Neural cell (in vitro differentiated cells): ENCODE results near the gene KCNS1. TPM values are rescaled to one million over a fixed set of nuclear protein-coding genes. Genes with fewer than 3 reads are reported as not detected.

Source experiments
- H2AFZ ChIP-seq: fragments of 200-600, 300-800 bp; sonication (generic), shearing (Covaris generic); 2 replicates; pipeline ENCODE4 v1.6.0; 2014; ENCODE audit warnings: low read depth, mild to moderate bottlenecking, antibody characterized with exemption, low read length, moderate library complexity
- H3F3A ChIP-seq: fragments of 200-600 bp; shearing (Covaris generic); 2 replicates; pipeline ENCODE4 v1.6.1; 2016; ENCODE audit warnings: mild to moderate bottlenecking, moderate library complexity, mixed read lengths, antibody characterized with exemption, low read length; ENCODE audit not compliant: insufficient read depth, poor library complexity, severe bottlenecking
- H3K27ac ChIP-seq: fragments of 200-600, 300-800 bp; sonication (generic), shearing (Covaris generic); 2 replicates; pipeline ENCODE4 v1.5.1; 2014; ENCODE audit warnings: mild to moderate bottlenecking, low read length, moderate library complexity
- H3K27me3 ChIP-seq: fragments of 300-800, 200-600 bp; sonication (generic), shearing (Covaris generic); 2 replicates; pipeline ENCODE4 v1.6.0; 2014; ENCODE audit warnings: mild to moderate bottlenecking, low read depth, low read length, moderate library complexity; ENCODE audit not compliant: insufficient read depth
- H3K36me3 ChIP-seq: fragments of 300-800, 200-600 bp; sonication (generic), shearing (Covaris generic); 2 replicates; pipeline ENCODE4 v1.5.1; 2014; ENCODE audit warnings: mild to moderate bottlenecking, antibody characterized with exemption, low read length, moderate library complexity; ENCODE audit not compliant: insufficient read depth
- H3K4me2 ChIP-seq: fragments of 300-800, 200-600 bp; sonication (generic), shearing (Covaris generic); 2 replicates; pipeline ENCODE4 v1.6.0; 2014; ENCODE audit warnings: mild to moderate bottlenecking, low read length
- H3K4me3 ChIP-seq: fragments of 300-800, 200-600 bp; sonication (generic), shearing (Covaris generic); 2 replicates; pipeline ENCODE4 v1.5.1; 2014; ENCODE audit warnings: mild to moderate bottlenecking, low read length, moderate library complexity
- H3K79me2 ChIP-seq: fragments of 200-600 bp; shearing (Covaris generic); replicated peaks from 2 replicates; pipeline ENCODE4 v1.6.0; 2014; ENCODE audit warnings: mild to moderate bottlenecking, low read length, moderate library complexity; ENCODE audit not compliant: insufficient read depth
- H3K9ac ChIP-seq: fragments of 300-800, 200-600 bp; sonication (generic), shearing (Covaris generic); 2 replicates; pipeline ENCODE4 v1.6.1; 2016; ENCODE audit warnings: mild to moderate bottlenecking, low read length, mixed read lengths
- H3K9me2 ChIP-seq: fragments of 200-600 bp; shearing (Covaris generic); 2 replicates; pipeline ENCODE4 v1.6.1; 2016; ENCODE audit warnings: mild to moderate bottlenecking, low read length, mixed read lengths; ENCODE audit not compliant: insufficient read depth
- H3K9me3 ChIP-seq: fragments of 200-600, 300-800 bp; sonication (generic), shearing (Covaris generic); 2 replicates; pipeline ENCODE4 v1.6.1; 2016; ENCODE audit warnings: mild to moderate bottlenecking, mixed run types, low read length, moderate library complexity, mixed read lengths
- H4K20me1 ChIP-seq: fragments of 200-600 bp; shearing (Covaris generic); 2 replicates; pipeline ENCODE4 v1.6.1; 2016; ENCODE audit warnings: mild to moderate bottlenecking, mixed run types; ENCODE audit not compliant: insufficient read depth
- CTCF ChIP-seq: fragments of 450-650 bp; IDR thresholded peaks from 2 replicates; pipeline ENCODE4 v1.5.1; 2014; ENCODE audit warnings: antibody characterized with exemption, mild to moderate bottlenecking, moderate library complexity; ENCODE audit not compliant: poor library complexity, severe bottlenecking
- EP300 ChIP-seq: fragments of 450-650 bp; conservative IDR thresholded peaks from 2 replicates; pipeline ENCODE4 v1.6.1; 2014; ENCODE audit warnings: antibody characterized with exemption, mild to moderate bottlenecking, moderate library complexity; ENCODE audit not compliant: poor library complexity, severe bottlenecking
- EZH2 ChIP-seq: fragments of 200-600, 300-800 bp; shearing (Covaris generic), sonication (generic); IDR thresholded peaks from 2 replicates; pipeline ENCODE4 v1.6.1; 2014; ENCODE audit warnings: antibody characterized with exemption, low read length, borderline replicate concordance, mild to moderate bottlenecking; ENCODE audit not compliant: insufficient read depth, poor library complexity, severe bottlenecking
- MXI1 ChIP-seq: fragments of 450-650 bp; conservative IDR thresholded peaks from 2 replicates; pipeline ENCODE4 v1.6.1; 2014; ENCODE audit warnings: antibody characterized with exemption, mild to moderate bottlenecking; ENCODE audit not compliant: poor library complexity, severe bottlenecking
- POLR2AphosphoS5 ChIP-seq: IDR thresholded peaks from 2 replicates; pipeline ENCODE4 v1.6.1; 2012
- RAD21 ChIP-seq: fragments of 450-650 bp; conservative IDR thresholded peaks from 2 replicates; pipeline ENCODE4 v1.6.1; 2014; ENCODE audit warnings: antibody characterized with exemption, mild to moderate bottlenecking, moderate library complexity
- REST ChIP-seq: IDR thresholded peaks from 2 replicates; pipeline ENCODE4 v1.6.1; 2012; ENCODE audit warnings: borderline replicate concordance
- SMC3 ChIP-seq: fragments of 450-650 bp; conservative IDR thresholded peaks from 2 replicates; pipeline ENCODE4 v1.6.1; 2014; ENCODE audit warnings: antibody characterized with exemption, mild to moderate bottlenecking, moderate library complexity; ENCODE audit not compliant: poor library complexity
- TAF1 ChIP-seq: IDR thresholded peaks from 2 replicates; pipeline ENCODE4 v1.6.1; 2012; ENCODE audit warnings: low read depth
- polyA plus RNA-seq: library from polyadenylated mRNA; depleted of rRNA; stranded (reverse); fragments of >200 nt; gene quantifications from 2 replicates; pipeline ENCODE4 v1.2.3, GENCODE V29; 2014

KCNS1 gene
- polyA plus RNA-seq, 1 donor from 2014 or later: not detected

- Histone ChIP-seq H4K20me1 (no peaks in the 10 kb centered on the region), H2AFZ (no peak overlapping the region), H3K9ac (no peak overlapping the region), H3K27ac (no peak overlapping the region), H3K27me3 (no peaks in the 10 kb centered on the region), H3K4me3 (no peak overlapping the region), H3K36me3 (peaks cover 12% of the 10 kb centered on the region), H3F3A (no peaks in the 10 kb centered on the region), H3K9me2 (no peaks in the 10 kb centered on the region), H3K4me2 (no peak overlapping the region), H3K9me3 (no peaks in the 10 kb centered on the region), H3K79me2 (no peaks in the 10 kb centered on the region)
- TF ChIP-seq EZH2: no peak
Measured at GRCh38 chr20:45077559-45077958, 23.4 kb downstream of the KCNS1 start.

- H3K9ac ChIP-seq: no peak overlapping the region
- no peaks in the 10 kb centered on the region for H3K9me2 ChIP-seq
- H4K20me1 ChIP-seq: no peaks in the 10 kb centered on the region
- H3K36me3 ChIP-seq: peaks cover 5% of the 10 kb centered on the region
- H3K4me3 ChIP-seq: no peak overlapping the region
- no peak overlapping the region for H3K4me2 ChIP-seq
- no peak overlapping the region for H3K27ac ChIP-seq
- H3K27me3 ChIP-seq: no peaks in the 10 kb centered on the region
- H3K79me2 ChIP-seq: no peaks in the 10 kb centered on the region
- H3K9me3 ChIP-seq: no peaks in the 10 kb centered on the region
- no peak overlapping the region for H2AFZ ChIP-seq
- no peaks in the 10 kb centered on the region for H3F3A ChIP-seq
- TF ChIP-seq TAF1: no peak
- TF ChIP-seq SMC3: no peak
- no peak for TF ChIP-seq CTCF
- no peak for TF ChIP-seq MXI1
- TF ChIP-seq EZH2: no peak
- TF ChIP-seq REST: no peak
- TF ChIP-seq EP300: no peak
- no peak for TF ChIP-seq POLR2AphosphoS5
- no peak for TF ChIP-seq RAD21
Measured at GRCh38 chr20:45073221-45073620, 27.7 kb downstream of the KCNS1 start.

- Histone ChIP-seq H3K36me3 (no peaks in the 10 kb centered on the region), H3K9ac (no peak overlapping the region), H3K9me2 (no peaks in the 10 kb centered on the region), H3F3A (no peaks in the 10 kb centered on the region), H3K4me3 (no peak overlapping the region), H4K20me1 (no peaks in the 10 kb centered on the region), H2AFZ (no peak overlapping the region), H3K27me3 (no peaks in the 10 kb centered on the region), H3K79me2 (no peaks in the 10 kb centered on the region), H3K4me2 (no peak overlapping the region), H3K9me3 (no peaks in the 10 kb centered on the region), H3K27ac (no peak overlapping the region)
- TF ChIP-seq RAD21: no peak
- TF ChIP-seq EZH2: no peak
- TF ChIP-seq TAF1: no peak
- TF ChIP-seq MXI1: no peak
- TF ChIP-seq POLR2AphosphoS5: no peak
- no peak for TF ChIP-seq SMC3
- no peak for TF ChIP-seq EP300
- no peak for TF ChIP-seq REST
- TF ChIP-seq CTCF: no peak
Measured at GRCh38 chr20:45072066-45072465, 28.9 kb downstream of the KCNS1 start.
